Measurements from ENCODE around the gene ANKK1. TPM values are rescaled to one million over a fixed set of nuclear protein-coding genes. Genes with fewer than 3 reads are reported as not detected.

ANKK1 gene
- total RNA-seq, 1 experiment from 2014 or later = 0.22 TPM

DNA sequence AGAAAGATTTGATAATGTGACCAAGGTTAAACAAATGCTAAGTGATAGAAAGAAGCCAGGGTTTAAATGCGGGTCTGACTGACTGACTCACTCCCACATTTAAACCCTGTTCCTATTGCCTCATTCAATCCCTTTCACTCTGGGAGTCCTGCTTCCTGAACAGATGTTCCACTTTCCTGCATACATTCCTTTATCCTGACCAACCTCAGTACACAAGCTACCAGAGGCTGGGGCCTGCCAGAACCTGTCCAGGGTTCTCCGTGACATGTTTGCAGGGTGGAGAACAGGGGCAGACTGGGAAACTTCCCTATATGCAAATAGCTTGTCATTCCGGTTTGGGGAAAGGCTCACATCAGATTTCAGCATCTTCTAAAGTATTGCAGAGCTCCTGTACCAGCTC is 3.0 kb upstream of the ANKK1 start:
- H2AFZ ChIP-seq (ENCODE audit: low read length) = no peak overlapping the region
- peaks cover 20% of the 10 kb centered on the region for H3K4me1 ChIP-seq (ENCODE audit: insufficient read depth, low read length)
- BruUV-seq (replicated peaks) = no TSS peak
- peaks cover 3% of the 10 kb centered on the region for H3F3A ChIP-seq (ENCODE audit: low read length, unreplicated experiment)
- ChIA-PET CTCF (no interaction called here), POLR2A (ENCODE audit: unreplicated experiment) (no interaction called here)
- ATAC-seq (peak; percentile 93), DNase-seq (peak; percentile 96)
- H3K9me3 ChIP-seq (ENCODE audit: low read length) = no peaks in the 10 kb centered on the region
- no peak overlapping the region for H3K4me3 ChIP-seq (ENCODE audit: low read length)
- no peaks in the 10 kb centered on the region for H4K20me1 ChIP-seq (ENCODE audit: low read length)
- no peaks in the 10 kb centered on the region for H3K79me2 ChIP-seq (ENCODE audit: low read length)
- no peaks in the 10 kb centered on the region for H3K9me2 ChIP-seq (replicated peaks; ENCODE audit: low read length)
- H3K36me3 ChIP-seq (ENCODE audit: low read depth, low read length) = no peaks in the 10 kb centered on the region
- H3K27me3 ChIP-seq (ENCODE audit: low read length) = no peaks in the 10 kb centered on the region
- intact Hi-C loops (cut with micrococcal nuclease) = no loop called here
- H3K9ac ChIP-seq (ENCODE audit: low read length) = no peak overlapping the region
- H3K4me2 ChIP-seq (ENCODE audit: low read length) = peak overlapping the region; percentile 18
- H3K27ac ChIP-seq (ENCODE audit: low read length) = no peak overlapping the region
- no peak for TF ChIP-seq EZH2phosphoT487 (IDR thresholded peaks at IDR 0.05; ENCODE audit: borderline replicate concordance, low read length)
- TF ChIP-seq, protein P1, sequence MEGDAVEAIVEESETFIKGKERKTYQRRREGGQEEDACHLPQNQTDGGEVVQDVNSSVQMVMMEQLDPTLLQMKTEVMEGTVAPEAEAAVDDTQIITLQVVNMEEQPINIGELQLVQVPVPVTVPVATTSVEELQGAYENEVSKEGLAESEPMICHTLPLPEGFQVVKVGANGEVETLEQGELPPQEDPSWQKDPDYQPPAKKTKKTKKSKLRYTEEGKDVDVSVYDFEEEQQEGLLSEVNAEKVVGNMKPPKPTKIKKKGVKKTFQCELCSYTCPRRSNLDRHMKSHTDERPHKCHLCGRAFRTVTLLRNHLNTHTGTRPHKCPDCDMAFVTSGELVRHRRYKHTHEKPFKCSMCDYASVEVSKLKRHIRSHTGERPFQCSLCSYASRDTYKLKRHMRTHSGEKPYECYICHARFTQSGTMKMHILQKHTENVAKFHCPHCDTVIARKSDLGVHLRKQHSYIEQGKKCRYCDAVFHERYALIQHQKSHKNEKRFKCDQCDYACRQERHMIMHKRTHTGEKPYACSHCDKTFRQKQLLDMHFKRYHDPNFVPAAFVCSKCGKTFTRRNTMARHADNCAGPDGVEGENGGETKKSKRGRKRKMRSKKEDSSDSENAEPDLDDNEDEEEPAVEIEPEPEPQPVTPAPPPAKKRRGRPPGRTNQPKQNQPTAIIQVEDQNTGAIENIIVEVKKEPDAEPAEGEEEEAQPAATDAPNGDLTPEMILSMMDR (conservative IDR thresholded peaks at IDR 0.05; ENCODE audit: low read depth, low read length) = no peak
- TF ChIP-seq EZH2 (IDR thresholded peaks at IDR 0.05; ENCODE audit: low read length, unreplicated experiment) = no peak

DNA sequence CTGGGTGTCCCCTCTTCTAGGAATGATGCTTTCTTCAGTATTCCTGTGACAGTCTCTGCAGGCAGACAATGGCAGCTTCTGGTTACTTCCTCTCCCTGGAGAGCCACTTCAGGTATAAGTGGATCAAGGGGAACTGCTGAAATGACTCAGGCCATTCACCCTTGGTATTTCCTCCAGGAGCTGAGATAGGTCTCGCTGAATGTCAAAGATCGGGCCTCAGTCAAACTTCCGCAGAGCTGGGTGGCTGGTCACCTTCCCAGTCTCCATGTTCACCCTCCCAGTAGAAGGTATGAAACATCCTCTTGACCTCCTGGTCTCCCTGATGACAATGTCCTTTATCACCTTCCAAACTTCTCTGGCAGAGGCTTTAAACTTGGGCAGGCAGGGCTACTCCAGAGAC is 1.8 kb upstream of the ANKK1 start:
- H3F3A ChIP-seq (ENCODE audit: low read length, unreplicated experiment) = peaks cover 3% of the 10 kb centered on the region
- BruUV-seq (replicated peaks) = no TSS peak
- intact Hi-C loops (cut with micrococcal nuclease) = no loop called here
- no peak overlapping the region for H3K9ac ChIP-seq (ENCODE audit: low read length)
- no peak for DNase-seq
- H3K4me3 ChIP-seq (ENCODE audit: low read length) = no peak overlapping the region
- H3K9me2 ChIP-seq (replicated peaks; ENCODE audit: low read length) = no peaks in the 10 kb centered on the region
- TF ChIP-seq, protein P1 (conservative IDR thresholded peaks at IDR 0.05; ENCODE audit: low read depth, low read length) = no peak
- no peak for ATAC-seq
- H2AFZ ChIP-seq (ENCODE audit: low read length) = no peak overlapping the region
- peaks cover 20% of the 10 kb centered on the region for H3K4me1 ChIP-seq (ENCODE audit: insufficient read depth, low read length)
- no peaks in the 10 kb centered on the region for H4K20me1 ChIP-seq (ENCODE audit: low read length)
- no peaks in the 10 kb centered on the region for H3K27me3 ChIP-seq (ENCODE audit: low read length)
- H3K27ac ChIP-seq (ENCODE audit: low read length) = no peak overlapping the region
- ChIA-PET CTCF (no interaction called here), POLR2A (ENCODE audit: unreplicated experiment) (no interaction called here)
- no peaks in the 10 kb centered on the region for H3K36me3 ChIP-seq (ENCODE audit: low read depth, low read length)
- no peaks in the 10 kb centered on the region for H3K9me3 ChIP-seq (ENCODE audit: low read length)
- no peak overlapping the region for H3K4me2 ChIP-seq (ENCODE audit: low read length)
- H3K79me2 ChIP-seq (ENCODE audit: low read length) = no peaks in the 10 kb centered on the region

DNA sequence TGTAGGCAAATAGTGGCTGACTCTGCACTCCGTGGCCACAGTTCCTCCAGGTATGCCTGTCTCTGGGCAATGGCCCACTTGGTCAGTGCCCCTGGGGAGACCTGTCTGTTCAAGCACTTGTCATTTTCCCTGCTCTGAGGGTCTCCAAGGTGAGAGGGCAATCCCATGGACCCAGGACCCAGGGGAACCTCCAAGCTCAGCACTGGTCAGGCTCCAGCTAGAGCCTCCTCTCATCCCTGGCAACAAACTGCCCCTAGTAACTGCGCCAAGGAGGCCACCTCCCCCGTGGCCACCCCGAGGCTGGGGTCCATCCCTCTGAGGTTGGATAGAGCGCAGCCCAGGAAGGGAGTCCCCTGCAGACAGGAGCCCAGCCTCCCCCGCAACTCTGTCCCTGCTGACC is 713 bp upstream of the ANKK1 start:
- H3K27ac ChIP-seq (ENCODE audit: low read length) = no peak overlapping the region
- H3K9me2 ChIP-seq (replicated peaks; ENCODE audit: low read length) = no peaks in the 10 kb centered on the region
- no peak overlapping the region for H3K9ac ChIP-seq (ENCODE audit: low read length)
- BruUV-seq (replicated peaks) = no TSS peak
- H3K9me3 ChIP-seq (ENCODE audit: low read length) = no peaks in the 10 kb centered on the region
- TF ChIP-seq, protein P1 (conservative IDR thresholded peaks at IDR 0.05; ENCODE audit: low read depth, low read length) = no peak
- TF ChIP-seq EZH2 (IDR thresholded peaks at IDR 0.05; ENCODE audit: low read length, unreplicated experiment) = no peak
- no peak for TF ChIP-seq EZH2phosphoT487 (IDR thresholded peaks at IDR 0.05; ENCODE audit: borderline replicate concordance, low read length)
- no peak overlapping the region for H3K4me2 ChIP-seq (ENCODE audit: low read length)
- H3K27me3 ChIP-seq (ENCODE audit: low read length) = 0 out of 2 replicates have a peak, but pooled peaks cover under 1% of the 10 kb centered on the region
- DNase-seq = no peak
- no peaks in the 10 kb centered on the region for H3K79me2 ChIP-seq (ENCODE audit: low read length)
- intact Hi-C loops (cut with micrococcal nuclease) = no loop called here
- H2AFZ ChIP-seq (ENCODE audit: low read length) = no peak overlapping the region
- no peak overlapping the region for H3K4me3 ChIP-seq (ENCODE audit: low read length)
- CTCF ChIA-PET = no interaction called here
- POLR2A ChIA-PET (ENCODE audit: unreplicated experiment) = no interaction called here
- peaks cover 3% of the 10 kb centered on the region for H3F3A ChIP-seq (ENCODE audit: low read length, unreplicated experiment)
- H3K36me3 ChIP-seq (ENCODE audit: low read depth, low read length) = no peaks in the 10 kb centered on the region
- H4K20me1 ChIP-seq (ENCODE audit: low read length) = no peaks in the 10 kb centered on the region
- no peak for ATAC-seq
- peaks cover 20% of the 10 kb centered on the region for H3K4me1 ChIP-seq (ENCODE audit: insufficient read depth, low read length)
